NCI-H2171 (cell line): ENCODE measurements around the gene TCF23.
"Not testable (repeated sequence)": the region's sequence is repeated elsewhere in the genome, so short reads cannot be mapped to it uniquely, and the experiment has no call there.

ENCODE experiments used
- DNase-seq: peaks from one replicate; lab custom pipeline; 2025; lab: John Stamatoyannopoulos, UW

TCF23 gene

DNA sequence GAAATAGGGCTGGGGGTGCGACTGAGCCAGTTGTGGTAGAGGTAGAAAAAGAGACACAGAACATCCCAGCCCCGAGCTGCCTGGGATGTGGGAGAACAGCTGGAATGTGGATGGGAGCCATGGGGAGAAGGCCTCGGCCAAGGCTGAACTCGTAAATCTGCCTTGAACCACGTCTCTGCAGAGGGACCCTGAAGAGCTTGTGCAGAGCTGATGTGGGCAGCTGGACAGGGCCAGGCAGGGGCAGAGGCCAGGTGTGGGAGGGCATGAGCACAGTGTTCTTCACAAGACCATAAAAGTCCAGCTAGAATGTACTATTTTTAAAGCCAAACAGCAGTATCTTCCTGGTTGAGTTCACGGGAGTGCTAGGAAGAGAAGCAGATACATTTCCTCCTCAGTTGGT lies 5.7 kb downstream of the TCF23 start:
- DNase-seq: no peak

DNA sequence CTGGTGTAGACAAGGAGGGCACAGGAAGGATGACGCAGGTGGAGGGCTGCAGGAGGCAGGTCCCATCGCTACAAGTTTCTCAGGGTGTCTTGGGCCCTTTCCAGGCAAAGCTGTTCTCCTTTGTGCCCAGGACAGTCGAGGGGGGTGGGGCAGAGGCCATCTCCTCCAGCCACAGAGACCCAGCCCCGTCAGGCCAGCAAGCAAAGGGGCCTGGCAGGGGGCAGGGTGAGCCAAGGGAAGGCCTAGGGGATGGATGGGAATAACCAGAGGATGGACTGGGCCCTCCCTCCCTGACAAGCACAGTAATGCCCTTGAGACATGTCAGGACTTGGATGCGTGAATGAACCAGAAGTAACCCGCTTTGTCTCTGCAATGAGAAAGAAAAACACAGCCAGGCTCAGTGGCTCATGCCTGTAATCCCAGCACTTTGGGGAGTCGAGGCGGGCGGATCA lies 6.3 kb downstream of the TCF23 start:
- no peak for DNase-seq

- DNase-seq: no peak
Measured at GRCh38 chr2:27158468-27158867, 9.7 kb downstream of the TCF23 start.

DNA sequence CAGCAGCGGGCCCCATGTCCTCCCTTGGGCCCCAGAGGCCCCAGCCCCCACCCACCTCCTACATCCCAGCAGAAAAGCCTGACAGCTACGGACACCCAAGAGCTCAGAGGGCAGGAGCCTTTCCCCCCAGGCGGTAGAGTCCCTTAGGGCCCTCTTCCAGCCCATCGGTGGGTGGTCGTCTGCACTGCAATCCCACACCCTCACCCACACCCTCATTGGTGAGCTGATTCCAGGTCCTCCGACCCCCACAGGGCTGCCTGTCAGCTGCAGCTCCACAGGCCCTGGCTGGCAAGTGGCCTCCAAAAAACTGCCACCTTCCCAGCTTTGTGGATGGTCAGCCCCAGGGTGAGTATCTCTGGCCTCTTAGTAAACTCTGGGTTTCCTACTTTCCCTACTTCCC lies 10.5 kb downstream of the TCF23 start:
- no peak for DNase-seq

DNA sequence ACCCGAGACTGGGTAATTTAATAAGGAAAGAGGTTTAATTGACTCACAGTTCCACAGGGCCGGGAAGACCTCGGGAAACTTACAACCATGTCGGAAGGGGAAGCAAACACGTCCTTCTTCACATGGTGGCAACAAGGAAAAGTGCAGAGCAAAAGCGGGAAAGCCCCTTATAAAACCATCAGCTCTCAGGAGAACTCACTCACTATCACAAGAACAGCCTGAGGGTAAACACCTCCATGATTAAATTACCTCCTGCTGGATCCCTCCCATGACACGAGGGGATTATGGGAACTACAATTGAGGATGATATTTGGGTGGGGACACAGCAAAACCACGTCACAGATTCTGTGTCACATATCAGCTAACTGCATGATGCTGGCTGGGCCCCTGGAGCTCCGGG lies 11.4 kb downstream of the TCF23 start:
- no peak for DNase-seq

- DNase-seq: no peak
Measured at GRCh38 chr2:27162151-27163121, 13.6 kb downstream of the TCF23 start.

DNA sequence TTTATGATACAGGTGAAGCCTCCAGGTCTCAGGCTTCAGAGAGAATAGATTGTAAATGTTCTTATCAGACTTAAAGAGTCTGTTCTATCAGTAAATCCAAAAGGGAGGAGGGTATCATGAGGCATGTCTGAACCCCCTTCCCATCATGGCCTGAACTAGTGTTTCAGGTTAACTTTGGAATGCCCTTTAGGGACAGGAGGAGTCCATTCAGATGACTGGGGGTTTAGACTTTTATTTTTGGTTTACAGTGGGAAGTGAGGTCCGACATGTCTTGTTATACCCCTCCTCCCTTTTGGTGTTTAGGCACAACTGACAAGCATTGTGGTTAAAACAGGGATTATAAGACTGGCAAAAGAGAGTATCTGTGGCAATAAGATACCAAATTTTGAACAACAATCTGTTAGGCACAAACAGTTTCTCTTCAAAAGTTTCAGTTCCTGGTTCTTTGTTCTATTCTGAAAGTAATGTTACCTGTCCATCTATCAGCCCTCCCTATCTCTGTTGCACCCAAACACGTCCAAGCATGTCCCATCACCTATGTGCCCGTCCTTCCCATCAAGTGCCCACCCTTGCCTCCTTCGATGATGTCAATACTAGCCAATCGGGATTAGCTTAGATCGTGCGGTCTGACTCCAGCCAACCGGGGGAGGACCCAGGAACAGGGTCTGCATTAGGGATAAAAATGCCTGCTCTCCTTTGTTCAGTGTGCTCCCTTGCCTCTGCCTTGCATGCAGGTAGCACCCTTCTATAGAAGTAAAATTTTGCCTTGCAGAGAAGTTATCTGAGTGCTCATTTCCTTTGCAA lies 16.4 kb downstream of the TCF23 start:
- DNase-seq: no peak

- DNase-seq: no peak
Measured at GRCh38 chr2:27170581-27171337, 22.0 kb downstream of the TCF23 start.

- no peak for DNase-seq
Measured at GRCh38 chr2:27171351-27171848, 22.6 kb downstream of the TCF23 start.

GRCh38 chr2:27174638-27175037 lies 25.8 kb downstream of the TCF23 start:
- no peak for DNase-seq

- DNase-seq: no peak
Measured at GRCh38 chr2:27175330-27175729, 26.5 kb downstream of the TCF23 start.

GRCh38 chr2:27175781-27176180 lies 27.0 kb downstream of the TCF23 start:
- DNase-seq: not testable (repeated sequence)

DNA sequence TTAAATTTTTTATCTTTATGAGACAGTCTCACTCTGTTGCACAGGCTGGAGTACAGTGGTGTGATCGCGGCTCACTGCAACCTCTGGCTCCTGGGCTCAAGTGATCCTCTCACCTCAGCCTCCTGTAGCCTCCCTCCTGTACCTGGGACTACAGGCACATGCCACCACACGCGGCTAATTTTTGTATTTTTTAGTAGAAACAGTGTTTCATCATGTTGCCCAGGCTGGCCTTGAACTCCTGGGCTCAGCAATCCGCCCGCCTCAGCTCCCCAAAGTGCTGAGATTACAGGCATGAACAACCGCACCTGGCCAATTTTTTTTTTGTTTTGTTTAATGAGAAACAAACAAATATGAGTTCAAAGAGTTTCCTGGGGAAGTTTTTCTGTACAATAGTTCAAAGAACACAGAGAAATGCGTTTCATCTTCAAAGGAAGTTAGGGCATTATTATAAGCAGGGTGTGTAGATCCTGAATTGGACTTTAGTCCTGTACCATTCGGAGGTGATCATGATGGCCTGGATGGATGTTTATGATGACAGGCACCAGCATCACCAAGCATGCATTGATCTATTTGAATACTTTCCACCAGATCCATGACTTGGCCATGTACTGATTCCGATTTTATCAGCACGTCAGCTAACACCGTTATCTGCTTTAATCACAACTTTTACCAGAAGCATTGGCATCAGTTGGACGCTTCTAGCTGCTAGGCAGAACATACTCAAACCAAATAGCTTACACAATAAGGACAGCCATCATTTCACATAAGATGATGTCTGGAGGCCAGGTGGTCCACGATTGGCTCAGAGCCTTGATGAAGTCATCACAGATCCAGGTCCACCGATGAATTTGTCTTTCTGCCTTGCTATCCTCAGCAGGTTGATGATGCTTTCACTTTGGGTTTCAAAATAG lies 28.9 kb downstream of the TCF23 start:
- no peak for DNase-seq

GRCh38 chr2:27178469-27178868 lies 29.7 kb downstream of the TCF23 start:
- DNase-seq: no peak

- no peak for DNase-seq
Measured at GRCh38 chr2:27179344-27180000, 30.7 kb downstream of the TCF23 start.

DNA sequence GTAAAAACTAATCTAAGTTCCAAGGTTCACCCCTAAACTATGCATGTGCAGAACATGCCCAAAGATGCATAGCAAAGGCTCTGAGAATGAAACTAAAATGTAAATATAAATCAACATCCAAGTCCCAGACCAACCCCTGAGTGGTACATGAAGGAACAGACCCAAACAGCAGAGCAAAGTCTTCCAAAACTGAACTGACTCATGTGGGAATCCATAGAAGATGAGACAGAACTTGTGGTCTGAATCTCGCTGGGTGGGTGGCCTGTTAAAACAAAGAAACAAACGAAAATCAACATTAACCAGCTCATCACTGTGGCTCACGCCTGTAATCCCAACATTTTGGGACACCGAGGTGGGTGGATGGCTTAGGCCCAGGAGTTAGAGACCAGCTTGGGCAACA lies 33.5 kb downstream of the TCF23 start:
- no peak for DNase-seq

DNA sequence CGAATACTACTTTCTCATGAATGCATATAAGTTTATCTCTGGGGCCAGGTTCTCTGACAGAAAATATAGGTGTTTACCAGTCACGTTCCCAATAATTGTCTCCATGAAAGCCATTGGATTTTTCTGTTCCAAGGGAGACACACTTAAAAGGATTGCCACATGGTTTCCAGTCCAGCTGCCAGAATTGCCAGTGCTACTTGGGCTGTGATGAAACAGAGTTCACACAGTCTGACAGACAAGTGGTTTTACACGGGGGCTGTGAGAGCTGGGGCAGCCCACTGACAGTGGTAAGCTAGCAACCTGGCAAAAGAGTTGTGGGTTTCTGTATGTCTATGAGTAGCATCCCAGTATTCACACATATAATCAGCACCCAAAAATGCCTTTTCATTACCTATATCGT lies 35.3 kb downstream of the TCF23 start:
- DNase-seq: no peak

GRCh38 chr2:27185331-27186026 lies 36.7 kb downstream of the TCF23 start:
- DNase-seq: peak; percentile 63

DNA sequence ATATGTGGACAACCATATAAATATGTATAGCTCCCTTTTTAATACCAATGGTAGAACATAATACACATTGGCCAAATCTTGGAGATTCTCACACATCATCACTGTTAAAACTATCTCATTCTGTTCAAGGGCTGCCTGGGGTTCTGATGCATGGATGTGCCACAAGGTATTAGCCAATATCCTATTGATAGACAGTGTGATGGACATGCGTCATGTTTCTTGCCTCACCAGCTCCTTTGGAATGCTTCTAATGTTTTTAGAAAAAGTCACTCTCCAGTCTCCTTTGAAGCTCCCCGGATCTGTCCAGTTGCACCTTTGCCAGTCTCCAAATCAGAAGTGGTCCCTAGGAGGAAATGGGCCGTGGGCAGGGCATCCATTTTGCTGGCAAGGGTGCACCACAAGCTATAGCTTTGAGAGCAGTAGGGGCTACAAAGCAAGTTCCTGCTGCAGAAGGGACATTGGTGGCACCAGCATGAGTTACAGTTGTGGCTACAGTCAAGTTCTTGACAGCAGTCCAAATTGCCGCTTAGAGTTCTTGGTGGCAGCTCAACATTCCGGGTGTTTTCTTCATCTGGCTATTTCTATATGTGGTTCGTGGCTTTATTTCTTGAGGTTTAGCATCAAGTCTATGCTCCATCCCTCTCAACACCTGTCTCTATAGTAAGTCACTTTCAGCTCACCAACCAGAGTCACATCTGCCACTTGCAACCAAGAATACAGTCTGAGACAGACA lies 38.0 kb downstream of the TCF23 start:
- no peak for DNase-seq
